Measurements from ENCODE around the gene SFTA2.

- no peak for TF ChIP-seq CTCF (IDR thresholded peaks at IDR 0.05 in 2 of 3, conservative IDR thresholded peaks at IDR 0.05 in 1 of 3; ENCODE audit: control insufficient read depth in 2 of 3, extremely low read depth in 1 of 3, insufficient read depth in 1 of 3, low read depth in 3 of 3, low read length in 3 of 3)
- no peak for TF ChIP-seq CEBPB (IDR thresholded peaks at IDR 0.05; ENCODE audit: borderline replicate concordance in 1 of 2, low read depth in 2 of 2, low read length in 2 of 2)
- no peak for TF ChIP-seq SP1 (IDR thresholded peaks at IDR 0.05; ENCODE audit: low read depth, low read length)
- no peak for TF ChIP-seq ZSCAN29 (IDR thresholded peaks at IDR 0.05)
- no peak for TF ChIP-seq EZH2 (IDR thresholded peaks at IDR 0.05; ENCODE audit: borderline replicate concordance, control insufficient read depth, low read depth, low read length)
- no peak for TF ChIP-seq ELK1 (IDR thresholded peaks at IDR 0.05; ENCODE audit: low read depth, low read length)
- TF ChIP-seq DPF2 (IDR thresholded peaks at IDR 0.05), result no peak
- TF ChIP-seq TCF3 (IDR thresholded peaks at IDR 0.05; ENCODE audit: borderline replicate concordance, insufficient read depth, low read depth, low read length), result no peak
- no peak for TF ChIP-seq SMC3 (IDR thresholded peaks at IDR 0.05; ENCODE audit: borderline replicate concordance, low read length)
These were observed 18.3 kb downstream of the SFTA2 start for GRCh38 chr6:30913721-30914075.
